HG03196 (cell line): ENCODE measurements around the gene S100B.
"Not testable (repeated sequence)": the region's sequence is repeated elsewhere in the genome, so short reads cannot be mapped to it uniquely, and the experiment has no call there.

Experiments used
- ATAC-seq: cut with Tn5 transposase; IDR thresholded peaks from one replicate; pipeline ENCODE4 v1.9.1; 2021; ENCODE audit not compliant: unreplicated experiment

S100B gene

DNA sequence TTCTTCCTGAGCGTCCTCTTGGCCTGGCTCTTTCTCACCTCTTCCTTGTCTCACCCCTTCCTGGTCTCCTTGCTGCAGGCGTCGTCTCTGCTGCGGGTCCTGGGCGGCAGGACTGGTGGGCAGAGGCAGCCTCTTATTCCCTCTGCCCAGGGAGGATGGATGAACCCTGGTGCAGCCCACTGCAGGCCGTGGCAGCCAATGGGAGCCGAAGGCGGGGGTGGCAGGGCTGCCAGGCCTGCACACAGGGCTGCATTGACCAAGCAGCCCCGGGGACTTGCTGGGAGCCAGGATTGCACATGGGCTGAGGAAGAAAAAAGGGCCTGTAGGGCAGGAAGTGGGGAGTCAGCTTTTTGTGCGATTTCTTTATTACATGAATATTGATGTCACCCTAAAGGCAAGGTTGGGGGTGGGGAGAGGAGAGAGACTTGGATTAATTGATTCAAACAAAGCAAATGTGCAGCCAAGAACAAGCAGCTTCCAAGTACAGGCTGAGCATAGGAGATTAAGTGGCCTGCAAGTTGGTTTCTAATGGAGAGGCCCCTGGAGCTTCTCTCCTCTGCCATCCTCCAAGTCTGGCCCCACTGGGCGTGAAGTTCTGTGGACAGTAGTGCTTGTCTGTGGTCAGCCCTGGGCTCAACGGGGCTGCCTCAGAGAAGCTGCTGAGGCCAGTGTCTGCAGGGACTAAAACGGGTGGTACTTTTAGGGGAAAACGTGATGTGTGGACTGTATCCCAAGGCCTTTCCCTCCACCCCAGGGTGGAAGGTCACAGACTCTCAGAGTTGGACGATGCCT is at the start of gene S100B:
Gene S100B (minus strand): TSS at position 108 of the 792 bp plus-strand sequence. CDS start 2,667 bp downstream, outside the sequence.
- ATAC-seq, result no peak

GRCh38 chr21:46651121-46651520 is 46.2 kb upstream of the S100B start:
- no peak for ATAC-seq

DNA sequence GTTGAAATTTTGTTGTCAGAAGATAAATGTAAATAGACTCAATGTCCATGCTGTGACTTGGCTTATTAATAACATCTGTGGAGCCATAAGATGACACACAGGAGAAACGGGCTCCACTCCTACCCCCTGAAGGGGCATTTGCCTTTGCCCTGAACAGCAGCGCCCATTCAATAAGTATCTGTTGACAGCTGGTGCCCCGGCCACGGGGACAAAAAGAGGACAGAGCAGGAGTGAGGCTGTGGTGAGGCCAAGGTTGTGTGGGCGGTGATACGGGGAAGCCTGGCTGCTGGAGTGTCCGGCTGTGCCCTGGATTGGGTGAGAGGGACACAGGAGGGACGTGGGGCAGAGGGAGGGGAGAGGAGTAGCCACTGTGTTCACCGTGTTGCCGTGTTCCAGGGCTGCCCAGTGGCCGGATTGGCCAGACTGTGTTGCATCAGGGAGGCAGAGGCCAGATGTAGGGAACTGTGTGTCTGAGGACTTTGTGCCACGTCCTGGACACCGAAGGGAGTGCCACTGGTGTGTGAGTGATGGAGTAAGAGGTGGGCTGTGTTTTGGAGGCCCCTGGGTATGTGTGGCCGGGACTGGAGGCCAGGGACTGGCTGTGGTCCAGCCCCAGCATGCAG is 45.7 kb upstream of the S100B start:
- ATAC-seq, result no peak

DNA sequence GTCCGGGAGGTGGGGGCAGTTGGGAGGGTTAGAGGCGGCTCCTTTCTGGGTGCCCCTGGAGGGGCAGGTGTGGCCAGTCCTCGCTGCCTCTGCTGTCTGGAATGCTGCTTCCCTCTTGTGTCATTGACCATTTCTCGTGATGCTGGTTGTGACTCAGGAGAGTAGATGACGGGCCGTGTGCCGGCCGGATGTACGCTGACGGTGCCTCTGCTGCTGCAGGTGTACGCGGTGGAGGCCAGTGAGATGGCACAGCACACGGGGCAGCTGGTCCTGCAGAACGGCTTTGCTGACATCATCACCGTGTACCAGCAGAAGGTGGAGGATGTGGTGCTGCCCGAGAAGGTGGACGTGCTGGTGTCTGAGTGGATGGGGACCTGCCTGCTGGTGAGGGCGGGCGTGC is 44.5 kb upstream of the S100B start:
- ATAC-seq, result no peak

DNA sequence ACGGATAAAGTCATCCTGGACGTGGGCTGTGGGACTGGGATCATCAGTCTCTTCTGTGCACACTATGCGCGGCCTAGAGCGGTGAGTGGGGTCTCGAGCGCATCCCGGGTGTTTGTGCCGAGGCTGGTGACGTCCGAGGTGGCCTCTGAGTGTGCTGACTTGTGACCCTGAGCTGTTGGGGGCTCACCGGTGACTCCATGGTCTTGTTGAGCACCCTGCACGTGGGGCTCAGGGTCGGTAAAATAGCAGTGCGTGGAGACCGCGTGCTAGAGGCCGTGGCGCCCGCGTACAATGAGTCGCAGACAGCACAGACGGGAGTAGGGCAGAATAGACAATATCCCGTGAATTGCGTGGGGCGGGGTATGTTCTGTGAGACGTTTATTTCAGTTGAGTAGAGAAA is 43.7 kb upstream of the S100B start:
- ATAC-seq, result no peak

DNA sequence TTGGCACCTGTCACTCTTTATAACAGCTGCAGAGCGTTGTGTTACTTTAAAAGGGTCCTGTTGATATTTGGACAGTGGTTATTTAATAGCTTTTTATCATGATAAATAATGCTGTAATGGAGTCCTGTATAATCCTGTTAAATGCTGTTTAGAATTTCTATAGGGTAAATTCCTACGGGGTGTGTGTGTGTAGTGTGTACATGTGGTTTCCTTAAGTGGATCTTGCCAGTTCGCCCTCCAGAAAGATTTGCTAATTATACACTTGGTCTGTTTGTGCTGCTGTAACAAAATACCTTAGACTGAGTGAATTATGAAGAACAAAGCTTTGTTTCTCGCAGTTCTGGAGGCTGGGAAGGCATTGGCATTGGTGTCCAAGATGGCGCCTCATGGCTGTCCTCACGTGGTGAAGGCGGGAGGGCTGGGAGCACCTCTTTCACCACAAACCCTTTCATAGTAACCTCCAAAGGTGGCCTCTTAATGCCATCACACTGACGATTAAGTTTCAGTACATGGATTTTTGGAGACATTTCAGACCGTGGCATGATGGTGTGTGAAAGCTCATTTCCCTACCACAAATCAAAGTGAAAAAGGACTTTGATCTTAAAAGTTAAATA is 41.8 kb upstream of the S100B start:
- no peak for ATAC-seq

- no peak for ATAC-seq
Measured at GRCh38 chr21:46645840-46646239, 41.0 kb upstream of the S100B start.

GRCh38 chr21:46643379-46644177 is 38.7 kb upstream of the S100B start:
- no peak for ATAC-seq

DNA sequence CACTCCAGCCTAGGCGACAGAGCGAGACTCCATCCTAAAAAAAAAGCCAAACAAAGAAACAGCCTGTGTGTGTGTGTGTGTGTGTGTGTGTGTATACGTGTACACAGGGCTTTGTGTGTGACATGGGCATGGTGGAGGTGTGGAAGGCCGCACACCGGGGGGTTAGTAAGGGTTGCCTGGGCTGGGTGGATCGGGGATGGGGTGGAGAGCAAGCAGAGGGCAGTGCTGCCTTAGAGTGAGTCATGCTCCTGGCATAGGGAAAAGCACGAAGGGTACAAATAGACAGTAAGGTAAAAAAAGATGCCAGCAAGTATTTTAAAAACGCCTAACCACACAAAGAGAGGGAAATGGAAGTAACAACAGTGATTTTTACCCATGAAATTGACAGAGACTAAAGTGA is 36.8 kb upstream of the S100B start:
- ATAC-seq, result no peak

DNA sequence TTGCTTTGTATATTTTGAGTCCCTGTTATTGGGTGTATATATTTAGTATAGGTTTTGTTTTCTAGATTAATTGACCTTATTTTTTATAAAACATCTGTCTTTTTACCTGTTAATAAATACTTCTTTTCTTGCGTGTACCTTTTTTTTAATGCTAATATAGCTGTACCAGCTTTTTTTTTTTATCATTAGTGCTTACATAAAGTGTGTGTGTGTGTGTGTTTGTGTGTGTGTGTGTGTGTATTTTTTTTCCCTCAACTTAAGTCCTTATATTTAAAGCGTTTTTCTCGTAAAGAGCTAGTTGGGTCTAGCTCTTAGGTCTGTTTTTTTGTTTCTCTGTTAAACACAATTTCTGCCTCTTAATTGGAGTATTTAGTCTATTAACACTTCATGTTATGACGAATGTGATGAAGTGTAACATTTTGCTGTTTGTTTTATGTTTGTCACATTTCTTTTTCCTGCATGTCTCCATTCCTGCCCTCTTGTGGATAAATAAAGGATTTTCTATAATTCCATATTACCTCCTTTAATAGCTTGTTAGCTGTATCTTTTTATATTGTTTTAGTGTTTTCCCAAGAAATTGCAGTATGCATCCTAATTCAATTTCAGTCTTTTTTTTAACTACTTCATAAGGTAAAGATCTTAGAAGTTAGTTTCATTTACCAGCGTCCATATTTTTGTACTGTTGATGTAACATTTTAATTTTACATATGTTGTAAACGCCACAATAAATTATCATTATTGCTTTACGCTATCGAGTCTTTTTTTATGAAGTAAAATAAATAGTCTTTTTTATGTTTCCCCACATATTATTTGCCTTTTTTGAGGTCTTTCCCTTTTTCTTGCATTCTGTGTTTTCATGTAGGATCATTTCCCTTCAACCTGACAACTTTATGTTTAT is 34.9 kb upstream of the S100B start:
- ATAC-seq, result no peak

GRCh38 chr21:46637952-46638746 is 33.3 kb upstream of the S100B start:
- ATAC-seq, result no peak

GRCh38 chr21:46636550-46637285 is 31.8 kb upstream of the S100B start:
- ATAC-seq, result no peak

- ATAC-seq, result no peak
Measured at GRCh38 chr21:46636181-46636512, 31.3 kb upstream of the S100B start.

DNA sequence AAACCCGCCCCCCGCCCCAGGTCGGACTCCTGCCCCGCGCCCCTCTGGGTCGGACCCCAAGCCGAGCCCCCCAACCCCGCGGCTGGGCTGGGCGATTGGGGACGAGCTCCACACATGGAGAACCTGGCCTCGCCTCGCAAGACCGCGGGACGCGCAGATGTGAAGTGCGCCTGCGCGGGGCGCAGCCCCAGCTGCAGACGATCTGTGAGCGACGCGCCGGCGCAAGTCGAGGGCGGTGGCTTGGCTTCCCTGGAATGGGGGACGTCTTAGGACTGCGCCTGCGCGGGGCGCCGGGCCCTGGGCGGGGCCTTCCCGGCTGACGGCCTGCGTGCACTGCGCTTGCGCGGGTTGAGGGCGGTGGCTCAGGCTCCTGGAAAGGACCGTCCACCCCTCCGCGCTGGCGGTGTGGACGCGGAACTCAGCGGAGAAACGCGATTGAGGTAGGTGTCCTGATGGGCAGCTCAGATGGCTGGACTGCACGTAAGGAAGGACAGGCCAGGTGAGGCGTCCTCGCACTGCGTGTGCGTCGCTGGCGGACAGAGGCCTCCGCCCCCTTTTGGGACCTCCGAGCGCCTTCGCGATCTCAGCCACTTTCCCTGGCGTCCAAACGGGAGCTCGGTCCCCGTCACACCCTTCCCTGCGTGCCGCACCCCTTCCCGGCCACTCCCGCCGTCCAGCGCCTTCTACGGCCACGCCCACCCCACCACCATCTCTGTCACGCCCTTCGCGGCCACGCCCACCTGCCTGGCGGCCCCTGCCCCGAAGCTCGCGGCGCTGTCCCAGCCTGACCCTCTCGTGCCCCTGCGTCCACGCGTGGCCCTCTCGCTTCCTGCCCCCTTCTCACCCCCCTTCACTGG is 30.7 kb upstream of the S100B start, which contains the start of gene PRMT2:
Gene PRMT2 (plus strand): TSS at position 351 of the 857 bp plus-strand sequence. CDS start 1,278 bp downstream, outside the sequence.
- ATAC-seq, result peak; percentile 77

DNA sequence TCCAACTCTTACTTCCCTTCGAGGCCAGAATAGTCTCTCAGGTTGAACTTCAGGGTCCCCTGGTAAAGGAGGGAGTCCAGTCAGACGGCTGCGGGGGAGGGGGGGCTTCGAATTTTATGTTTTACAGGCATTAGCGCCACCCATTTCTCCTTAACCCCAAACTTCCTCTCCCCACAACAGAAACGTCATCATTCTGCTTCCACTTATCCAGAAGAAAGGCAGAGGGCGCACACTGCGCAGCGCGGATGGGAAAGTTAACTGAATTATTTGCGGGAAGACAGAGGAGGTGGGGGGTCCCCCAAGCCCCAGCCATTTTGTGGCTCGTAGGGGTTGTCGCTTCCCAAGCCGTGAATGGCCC is 30.1 kb upstream of the S100B start:
- peak; percentile 3 for ATAC-seq

GRCh38 chr21:46634427-46634826 is 29.5 kb upstream of the S100B start:
- ATAC-seq, result no peak

DNA sequence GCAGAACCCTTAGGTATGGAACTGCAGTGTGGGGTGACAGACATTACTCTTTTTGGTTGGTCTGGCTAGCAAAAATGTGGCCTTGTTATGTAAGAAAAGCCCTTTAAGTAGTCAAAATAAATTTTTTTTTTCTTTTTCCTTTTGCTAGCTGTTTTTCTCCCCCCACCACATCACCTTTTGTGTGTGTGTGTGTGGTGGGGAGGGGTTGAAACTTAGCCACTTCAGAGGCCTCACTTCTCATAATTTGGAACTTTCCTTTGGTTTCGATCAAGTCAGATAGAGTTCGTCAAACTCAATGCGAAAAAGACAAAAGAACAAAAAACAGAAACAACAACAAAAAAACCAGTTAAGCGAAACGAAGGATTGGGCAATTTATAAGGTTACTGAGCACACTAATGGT is 28.7 kb upstream of the S100B start:
- ATAC-seq, result no peak

GRCh38 chr21:46630915-46631314 is 26.0 kb upstream of the S100B start:
- not testable (repeated sequence) for ATAC-seq
